ENCODE measurements around the gene PKN1.

GRCh38 chr19:14505488-14506239, 72.6 kb downstream of the PKN1 start:
- TF ChIP-seq POLR2A (IDR thresholded peaks at IDR 0.05) = no peak
- peak; percentile 41 to 64 (median 58) for TF ChIP-seq CTCF (IDR thresholded peaks at IDR 0.05)

Data from right lobe of liver (tissue), 4 donors.